Spleen (tissue), 3 donors: ENCODE results near the gene MVB12A.

Source experiments
- POLR2A ChIP-seq, 3 donors: fragments of 450-650 bp; IDR thresholded peaks; one replicate each; pipeline ENCODE4 v1.5.1; 2017; ENCODE audit warnings: antibody characterized with exemption in 3 of 3, mild to moderate bottlenecking in 1 of 3
- POLR2AphosphoS5 ChIP-seq, 3 donors: sonication (generic); formaldehyde crosslinking; IDR thresholded peaks; one replicate each; pipeline ENCODE4 v1.5.1; 2017; ENCODE audit warnings: antibody characterized with exemption in 3 of 3

- TF ChIP-seq POLR2AphosphoS5 (IDR thresholded peaks at IDR 0.05) = no peak
- TF ChIP-seq POLR2A (IDR thresholded peaks at IDR 0.05) = no peak
Measured at GRCh38 chr19:17404015-17404414, 15.8 kb upstream of the MVB12A start.
